ENCODE data around the gene RASSF5.

Gene RASSF5

DNA sequence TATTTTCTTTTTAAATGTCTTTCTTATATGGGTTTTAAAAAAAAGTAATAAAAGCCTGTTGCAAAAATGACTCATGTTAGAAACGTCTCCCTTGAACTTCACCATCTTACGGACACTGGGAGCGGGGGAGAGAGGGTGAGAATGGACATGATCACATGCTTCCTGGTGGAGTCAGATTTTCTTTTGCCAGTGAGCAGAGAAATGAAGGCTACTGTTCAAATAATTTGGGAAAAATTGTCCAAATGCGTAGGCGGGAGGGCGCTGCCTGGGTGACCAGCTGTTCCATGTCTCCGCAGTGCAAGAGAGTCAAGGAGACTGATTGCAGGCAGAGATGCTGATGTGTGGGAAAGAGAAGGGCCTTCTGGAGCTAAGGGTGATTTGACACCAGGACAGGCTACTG is 81.9 kb downstream of the RASSF5 start:
- Histone ChIP-seq H4K20me1 (ENCODE audit: insufficient read depth, low read length) (peaks cover 9% of the 10 kb centered on the region; the same call in 1 of the 2 replicates), H3K9me3 (ENCODE audit: insufficient read depth, low read length, severe bottlenecking) (no peaks in the 10 kb centered on the region), H3K27me3 (ENCODE audit: insufficient read depth, low read length, poor library complexity) (no peaks in the 10 kb centered on the region), H2AFZ (ENCODE audit: low read depth, low read length) (no peak overlapping the region), H3K4me2 (ENCODE audit: insufficient read depth, low read length) (no peak overlapping the region), H3K4me1 (ENCODE audit: insufficient read depth, low read length) (no peaks in the 10 kb centered on the region), H3K36me3 (ENCODE audit: insufficient read depth, low read length) (peaks cover 96% of the 10 kb centered on the region), H3K9ac (ENCODE audit: low read depth, low read length) (no peak overlapping the region), H3K79me2 (ENCODE audit: insufficient read depth, low read length) (no peaks in the 10 kb centered on the region), H3K4me3 (ENCODE audit: low read depth in 1 of 2, low read length in 2 of 2) (no peak overlapping the region), H3K27ac (ENCODE audit: low read length) (no peak overlapping the region)
- TF ChIP-seq EZH2 (IDR thresholded peaks at IDR 0.05; ENCODE audit: borderline replicate concordance, low read depth, low read length, severe bottlenecking) = no peak
- TF ChIP-seq, protein P1, sequence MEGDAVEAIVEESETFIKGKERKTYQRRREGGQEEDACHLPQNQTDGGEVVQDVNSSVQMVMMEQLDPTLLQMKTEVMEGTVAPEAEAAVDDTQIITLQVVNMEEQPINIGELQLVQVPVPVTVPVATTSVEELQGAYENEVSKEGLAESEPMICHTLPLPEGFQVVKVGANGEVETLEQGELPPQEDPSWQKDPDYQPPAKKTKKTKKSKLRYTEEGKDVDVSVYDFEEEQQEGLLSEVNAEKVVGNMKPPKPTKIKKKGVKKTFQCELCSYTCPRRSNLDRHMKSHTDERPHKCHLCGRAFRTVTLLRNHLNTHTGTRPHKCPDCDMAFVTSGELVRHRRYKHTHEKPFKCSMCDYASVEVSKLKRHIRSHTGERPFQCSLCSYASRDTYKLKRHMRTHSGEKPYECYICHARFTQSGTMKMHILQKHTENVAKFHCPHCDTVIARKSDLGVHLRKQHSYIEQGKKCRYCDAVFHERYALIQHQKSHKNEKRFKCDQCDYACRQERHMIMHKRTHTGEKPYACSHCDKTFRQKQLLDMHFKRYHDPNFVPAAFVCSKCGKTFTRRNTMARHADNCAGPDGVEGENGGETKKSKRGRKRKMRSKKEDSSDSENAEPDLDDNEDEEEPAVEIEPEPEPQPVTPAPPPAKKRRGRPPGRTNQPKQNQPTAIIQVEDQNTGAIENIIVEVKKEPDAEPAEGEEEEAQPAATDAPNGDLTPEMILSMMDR (IDR thresholded peaks at IDR 0.05; ENCODE audit: borderline replicate concordance, extremely low read depth, low read length, poor library complexity, severe bottlenecking) = no peak
- no peak for DNase-seq
- no peak for ATAC-seq (ENCODE audit: insufficient read depth, low read depth)

- ATAC-seq (ENCODE audit: insufficient read depth, low read depth) (peak; percentile 30; the same call in 1 of the 3 replicates), DNase-seq (no peak)
- no peak overlapping the region for H3K9ac ChIP-seq (ENCODE audit: low read depth, low read length)
- no peaks in the 10 kb centered on the region for H3K4me1 ChIP-seq (ENCODE audit: insufficient read depth, low read length)
- no peak overlapping the region for H3K4me3 ChIP-seq (ENCODE audit: low read depth in 1 of 2, low read length in 2 of 2)
- no peaks in the 10 kb centered on the region for H3K27me3 ChIP-seq (ENCODE audit: insufficient read depth, low read length, poor library complexity)
- no peak overlapping the region for H3K4me2 ChIP-seq (ENCODE audit: insufficient read depth, low read length)
- H3K36me3 ChIP-seq (ENCODE audit: insufficient read depth, low read length) = peaks cover 96% of the 10 kb centered on the region
- no peaks in the 10 kb centered on the region for H3K79me2 ChIP-seq (ENCODE audit: insufficient read depth, low read length)
- no peak overlapping the region for H3K27ac ChIP-seq (ENCODE audit: low read length)
- no peak overlapping the region for H2AFZ ChIP-seq (ENCODE audit: low read depth, low read length)
- no peaks in the 10 kb centered on the region for H3K9me3 ChIP-seq (ENCODE audit: insufficient read depth, low read length, severe bottlenecking)
- 0 out of 2 replicates have a peak, but pooled peaks cover 6% of the 10 kb centered on the region for H4K20me1 ChIP-seq (ENCODE audit: insufficient read depth, low read length)
- no peak for TF ChIP-seq EZH2 (IDR thresholded peaks at IDR 0.05; ENCODE audit: borderline replicate concordance, low read depth, low read length, severe bottlenecking)
- TF ChIP-seq, protein P1 (IDR thresholded peaks at IDR 0.05; ENCODE audit: borderline replicate concordance, extremely low read depth, low read length, poor library complexity, severe bottlenecking) = peak; percentile 13
These were observed 82.9 kb downstream of the RASSF5 start for GRCh38 chr1:206590025-206590758.

- H3K36me3 ChIP-seq (ENCODE audit: insufficient read depth, low read length) = peaks cover 96% of the 10 kb centered on the region
- DNase-seq (no peak), ATAC-seq (ENCODE audit: insufficient read depth, low read depth) (no peak)
- H3K4me1 ChIP-seq (ENCODE audit: insufficient read depth, low read length) = no peaks in the 10 kb centered on the region
- no peaks in the 10 kb centered on the region for H3K27me3 ChIP-seq (ENCODE audit: insufficient read depth, low read length, poor library complexity)
- 0 out of 2 replicates have a peak, but pooled peaks cover 4% of the 10 kb centered on the region for H4K20me1 ChIP-seq (ENCODE audit: insufficient read depth, low read length)
- no peak for TF ChIP-seq EZH2 (IDR thresholded peaks at IDR 0.05; ENCODE audit: borderline replicate concordance, low read depth, low read length, severe bottlenecking)
- TF ChIP-seq, protein P1 (IDR thresholded peaks at IDR 0.05; ENCODE audit: borderline replicate concordance, extremely low read depth, low read length, poor library complexity, severe bottlenecking) = no peak
- no peak overlapping the region for H3K4me3 ChIP-seq (ENCODE audit: low read depth in 1 of 2, low read length in 2 of 2)
- no peak overlapping the region for H3K9ac ChIP-seq (ENCODE audit: low read depth, low read length)
- H3K4me2 ChIP-seq (ENCODE audit: insufficient read depth, low read length) = no peak overlapping the region
- no peaks in the 10 kb centered on the region for H3K79me2 ChIP-seq (ENCODE audit: insufficient read depth, low read length)
- no peak overlapping the region for H3K27ac ChIP-seq (ENCODE audit: low read length)
- H3K9me3 ChIP-seq (ENCODE audit: insufficient read depth, low read length, severe bottlenecking) = no peaks in the 10 kb centered on the region
- no peak overlapping the region for H2AFZ ChIP-seq (ENCODE audit: low read depth, low read length)
These were observed 83.9 kb downstream of the RASSF5 start for GRCh38 chr1:206591226-206591625.

All from DND-41 (cell line).